Tibial artery (tissue), 4 donors: Measurements from ENCODE around the gene NR1D1.

ENCODE experiments used
- DNase-seq, 2 donors: peaks; one replicate each; pipeline ENCODE4 v3.0.0-alpha.2; 2019
- H3K27ac ChIP-seq, 2 donors: fragments of 200-600 bp; sonication (generic) in 1 of 2; 1 replicate in 1 of 2; 2 replicates in 1 of 2; pipeline ENCODE4 v1.5.1; 2018 to 2019; ENCODE audit warnings: mild to moderate bottlenecking in 1 of 2
- H3K27me3 ChIP-seq, 2 donors: fragments of 200-600 bp; sonication (generic) in 1 of 2; one replicate each; pipeline versions ENCODE4 v1.5.1 to v1.6.0; 2016 to 2019
- H3K36me3 ChIP-seq, 3 donors: fragments of 200-600 bp; sonication (generic) in 2 of 3; one replicate each; pipeline ENCODE4 v1.5.1; 2016 to 2019; ENCODE audit warnings: mild to moderate bottlenecking in 2 of 3
- H3K4me1 ChIP-seq, 4 donors: fragments of 200-600 bp; sonication (generic) in 2 of 4; 1 replicate in 3 of 4; 2 replicates in 1 of 4; pipeline ENCODE4 v1.5.1; 2016 to 2019
- H3K4me3 ChIP-seq, 2 donors: fragments of 200-600 bp; sonication (generic) in 1 of 2; 1 replicate in 1 of 2; 2 replicates in 1 of 2; pipeline ENCODE4 v1.5.1; 2018 to 2019; ENCODE audit warnings: mild to moderate bottlenecking in 2 of 2
- H3K9me3 ChIP-seq, 3 donors: fragments of 200-600 bp; sonication (generic) in 1 of 3; one replicate each; pipeline ENCODE4 v1.5.1; 2016 to 2019
- CTCF ChIP-seq, 2 experiments: fragments of 200-600 bp in 1 of 2; fragments of 450-650 bp in 1 of 2; IDR thresholded peaks; one replicate each; pipeline ENCODE4 v1.5.1; 2017 to 2019; ENCODE audit warnings: antibody characterized with exemption in 2 of 2, mild to moderate bottlenecking in 1 of 2, moderate library complexity in 1 of 2
- intact Hi-C: fragments of 100-400 bp; cut with DNase I; formaldehyde crosslinking; loops from one replicate; pipeline ENCODE4 v1.15.0; 2023; ENCODE audit warnings: low total_unique reads

The NR1D1 gene

GRCh38 chr17:40097931-40098845, 2.2 kb downstream of the NR1D1 start:
- H3K4me3 ChIP-seq = peak overlapping the region; percentile 76 to 87
- peak; percentile 94 to 97 for DNase-seq
- H3K4me1 ChIP-seq = peaks cover 0 to 79% (median 68%) of the 10 kb centered on the region in 4 donors
- no peak for TF ChIP-seq CTCF (IDR thresholded peaks at IDR 0.05)
- H3K27me3 ChIP-seq = no peaks in the 10 kb centered on the region
- H3K36me3 ChIP-seq = peaks cover 40 to 44% (median 43%) of the 10 kb centered on the region in 3 donors
- no peaks in the 10 kb centered on the region for H3K9me3 ChIP-seq
- peak overlapping the region; percentile 94 to 98 for H3K27ac ChIP-seq
- intact Hi-C loops = no loop called here

- Histone ChIP-seq H3K4me1 (peaks cover 0 to 79% (median 74%) of the 10 kb centered on the region in 4 donors), H3K9me3 (no peaks in the 10 kb centered on the region), H3K27ac (peak overlapping the region; percentile 94 to 98), H3K27me3 (no peaks in the 10 kb centered on the region), H3K36me3 (peaks cover 50 to 55% (median 51%) of the 10 kb centered on the region in 3 donors), H3K4me3 (peak overlapping the region; percentile 76 to 87)
- intact Hi-C loops = no loop called here
- no peak for TF ChIP-seq CTCF (IDR thresholded peaks at IDR 0.05)
- DNase-seq = no peak
Measured at GRCh38 chr17:40097087-40097486, 3.3 kb downstream of the NR1D1 start.

GRCh38 chr17:40095944-40096791, 4.2 kb downstream of the NR1D1 start:
- H3K4me3 ChIP-seq = peak overlapping the region in 1 of 2 donors; percentile 87
- peaks cover 0 to 79% (median 74%) of the 10 kb centered on the region in 4 donors for H3K4me1 ChIP-seq
- H3K27me3 ChIP-seq = no peaks in the 10 kb centered on the region
- intact Hi-C loops = no loop called here
- DNase-seq = peak in 1 of 2 donors; percentile 67
- H3K27ac ChIP-seq = peak overlapping the region; percentile 94 to 98
- TF ChIP-seq CTCF (IDR thresholded peaks at IDR 0.05) = no peak
- no peaks in the 10 kb centered on the region for H3K9me3 ChIP-seq
- H3K36me3 ChIP-seq = peaks cover 50 to 64% (median 51%) of the 10 kb centered on the region in 3 donors

GRCh38 chr17:40095351-40095943, 4.9 kb downstream of the NR1D1 start:
- Histone ChIP-seq H3K27ac (peak overlapping the region; percentile 94 to 98), H3K4me1 (peaks cover 0 to 83% (median 71%) of the 10 kb centered on the region in 4 donors), H3K4me3 (no peak overlapping the region), H3K9me3 (no peaks in the 10 kb centered on the region), H3K36me3 (peaks cover 50 to 71% (median 55%) of the 10 kb centered on the region in 3 donors), H3K27me3 (no peaks in the 10 kb centered on the region)
- TF ChIP-seq CTCF (IDR thresholded peaks at IDR 0.05) = no peak
- intact Hi-C loops = no loop called here
- DNase-seq = no peak

- Histone ChIP-seq H3K27me3 (no peaks in the 10 kb centered on the region), H3K4me3 (no peak overlapping the region), H3K36me3 (peaks cover 56 to 77% (median 60%) of the 10 kb centered on the region in 3 donors), H3K27ac (peak overlapping the region; percentile 94 to 98), H3K4me1 (peaks cover 0 to 88% (median 74%) of the 10 kb centered on the region in 4 donors), H3K9me3 (no peaks in the 10 kb centered on the region)
- no peak for DNase-seq
- intact Hi-C loops = no loop called here
- no peak for TF ChIP-seq CTCF (IDR thresholded peaks at IDR 0.05)
Measured at GRCh38 chr17:40094874-40095273, 5.5 kb downstream of the NR1D1 start.
